CD14-positive monocyte (primary cell): ENCODE results near the gene TCEAL6. TPM values are rescaled to one million over a fixed set of nuclear protein-coding genes. Genes with fewer than 3 reads are reported as not detected.

ENCODE experiments used
- DNase-seq, 3 donors: peaks; one replicate each; pipeline ENCODE4 v3.0.0-alpha.2; 2011 to 2022
- H2AFZ ChIP-seq: 2 replicates; pipeline ENCODE4 v1.6.0; 2012; ENCODE audit warnings: mild to moderate bottlenecking, low read depth, low read length, inconsistent platforms; ENCODE audit not compliant: insufficient read depth, poor library complexity, severe bottlenecking
- H3K27ac ChIP-seq, 2 donors: 1 replicate in 1 of 2; 2 replicates in 1 of 2; pipeline ENCODE4 v1.5.1; 2012 to 2013; ENCODE audit warnings: low read length in 2 of 2, control low read depth in 1 of 2, inconsistent platforms in 1 of 2, low read depth in 1 of 2, mild to moderate bottlenecking in 1 of 2
- H3K27me3 ChIP-seq, 2 donors: one replicate each; pipeline versions ENCODE4 v1.6.0 to v1.6.1; 2011 to 2013; ENCODE audit warnings: low read length in 2 of 2; ENCODE audit not compliant: control insufficient read depth in 2 of 2, insufficient read depth in 2 of 2
- H3K36me3 ChIP-seq, 2 donors: replicated peaks in 1 of 2; 1 replicate in 1 of 2; 2 replicates in 1 of 2; pipeline versions ENCODE4 v1.5.1 to v1.6.1; 2012 to 2013; ENCODE audit warnings: low read length in 2 of 2, control low read depth in 1 of 2, inconsistent platforms in 1 of 2, mild to moderate bottlenecking in 1 of 2; ENCODE audit not compliant: insufficient read depth in 2 of 2, control insufficient read depth in 1 of 2
- H3K4me1 ChIP-seq, 2 donors: 1 replicate in 1 of 2; 2 replicates in 1 of 2; pipeline versions ENCODE4 v1.5.1 to v1.6.1; 2012 to 2013; ENCODE audit warnings: low read length in 2 of 2, control low read depth in 1 of 2, inconsistent platforms in 1 of 2, mild to moderate bottlenecking in 1 of 2, moderate library complexity in 1 of 2; ENCODE audit not compliant: insufficient read depth in 2 of 2, control insufficient read depth in 1 of 2
- H3K4me2 ChIP-seq: replicated peaks from 2 replicates; pipeline ENCODE3; 2012; ENCODE audit warnings: low read length, moderate library complexity, mild to moderate bottlenecking; ENCODE audit not compliant: poor library complexity, severe bottlenecking; ENCODE audit errors: extremely low read depth
- H3K4me3 ChIP-seq, 3 experiments: fragments of 200-600 bp in 1 of 3; sonication (generic) in 1 of 3; replicated peaks in 1 of 3; 1 replicate in 2 of 3; 2 replicates in 1 of 3; pipeline ENCODE4 v1.5.1; 2011 to 2013; ENCODE audit warnings: low read length in 3 of 3, mild to moderate bottlenecking in 3 of 3, control low read depth in 2 of 3, low read depth in 2 of 3, inconsistent platforms in 1 of 3, moderate library complexity in 1 of 3
- H3K79me2 ChIP-seq: 2 replicates; pipeline ENCODE4 v1.6.0; 2012; ENCODE audit warnings: mild to moderate bottlenecking, control low read depth, inconsistent platforms, low read length, moderate library complexity; ENCODE audit not compliant: insufficient read depth
- H3K9ac ChIP-seq: 2 replicates; pipeline ENCODE4 v1.6.0; 2017; ENCODE audit warnings: low read length, mild to moderate bottlenecking; ENCODE audit not compliant: insufficient read depth, poor library complexity, severe bottlenecking
- H3K9me3 ChIP-seq, 2 donors: replicated peaks in 1 of 2; 1 replicate in 1 of 2; 2 replicates in 1 of 2; pipeline versions ENCODE4 v1.5.1 to v1.6.1; 2012 to 2013; ENCODE audit warnings: low read length in 2 of 2, control low read depth in 1 of 2; ENCODE audit not compliant: control insufficient read depth in 1 of 2, insufficient read depth in 1 of 2
- H4K20me1 ChIP-seq: 2 replicates; pipeline ENCODE4 v1.6.0; 2012; ENCODE audit warnings: mild to moderate bottlenecking, low read length, control low read depth, moderate library complexity; ENCODE audit not compliant: insufficient read depth
- H3K27ac Mint-ChIP-seq, 7 donors: one replicate each; pipeline ENCODE4 v1.8.0; 2020; ENCODE audit warnings: mild to moderate bottlenecking in 7 of 7, mixed read lengths in 7 of 7, moderate library complexity in 6 of 7, inconsistent platforms in 2 of 7
- H3K27me3 Mint-ChIP-seq, 3 donors: one replicate each; pipeline ENCODE4 v1.8.0; 2021 to 2022; ENCODE audit warnings: low read depth in 3 of 3, mild to moderate bottlenecking in 3 of 3, mixed read lengths in 3 of 3, moderate library complexity in 3 of 3, inconsistent platforms in 1 of 3
- H3K36me3 Mint-ChIP-seq, 2 donors: one replicate each; pipeline ENCODE4 v1.8.0; 2020; ENCODE audit warnings: mixed read lengths in 2 of 2, inconsistent platforms in 1 of 2, mild to moderate bottlenecking in 1 of 2
- H3K4me1 Mint-ChIP-seq: one replicate; pipeline ENCODE4 v1.8.0; 2020; ENCODE audit warnings: mild to moderate bottlenecking, mixed read lengths
- H3K4me3 Mint-ChIP-seq, 2 donors: one replicate each; pipeline ENCODE4 v1.8.0; 2020; ENCODE audit warnings: mild to moderate bottlenecking in 2 of 2, mixed read lengths in 2 of 2, moderate library complexity in 1 of 2
- H3K9me3 Mint-ChIP-seq, 7 donors: one replicate each; pipeline ENCODE4 v1.8.0; 2020 to 2022; ENCODE audit warnings: mixed read lengths in 7 of 7, mild to moderate bottlenecking in 6 of 7, moderate library complexity in 6 of 7, inconsistent platforms in 2 of 7
- WGBS: methylation state at CpG from one replicate; pipeline ENCODE4 v1.1.5; 2013; ENCODE audit warnings: missing lambda C conversion rate; ENCODE audit not compliant: insufficient coverage; 5-methylcytosine and 5-hydroxymethylcytosine counted together
- intact Hi-C, 2 donors: fragments of 100-400 bp; cut with micrococcal nuclease; formaldehyde crosslinking; loops; one replicate each; pipeline versions ENCODE4 v1.15.0 to v1.15.1; 2023
- polyA plus RNA-seq, 3 donors: library from polyadenylated mRNA; depleted of rRNA in 1 of 3; unstranded in 2 of 3; stranded (reverse) in 1 of 3; fragments of 300-500 nt in 2 of 3; fragments of >200 nt in 1 of 3; fragmentation: Illumina TruSeq in 2 of 3; gene quantifications; 1 replicate in 2 of 3; 2 replicates in 1 of 3; pipeline ENCODE4 v1.2.3, GENCODE V29; 2012 to 2021
- TF ChIP-seq, protein P1 (sequence below): fragments of 200-600 bp; IDR thresholded peaks from one replicate; pipeline ENCODE4 v1.8.0; 2022; ENCODE audit warnings: antibody characterized with exemption, mild to moderate bottlenecking

Gene TCEAL6
- polyA plus RNA-seq, 3 donors: not detected

- Histone ChIP-seq H3K9ac (no peak overlapping the region), H3K4me2 (no peak overlapping the region), H3K79me2 (no peaks in the 10 kb centered on the region), H2AFZ (no peak overlapping the region), H3K4me1 (no peaks in the 10 kb centered on the region), H3K27me3 (peaks cover 2 to 7% of the 10 kb centered on the region in 2 donors), H3K4me3 (no peak overlapping the region), H3K9me3 (no peaks in the 10 kb centered on the region), H3K36me3 (no peaks in the 10 kb centered on the region), H3K27ac (no peak overlapping the region), H4K20me1 (no peaks in the 10 kb centered on the region)
- no peak overlapping the region for H3K4me3 Mint-ChIP-seq
- H3K4me1 Mint-ChIP-seq: no peaks in the 10 kb centered on the region
- TF ChIP-seq, protein P1, sequence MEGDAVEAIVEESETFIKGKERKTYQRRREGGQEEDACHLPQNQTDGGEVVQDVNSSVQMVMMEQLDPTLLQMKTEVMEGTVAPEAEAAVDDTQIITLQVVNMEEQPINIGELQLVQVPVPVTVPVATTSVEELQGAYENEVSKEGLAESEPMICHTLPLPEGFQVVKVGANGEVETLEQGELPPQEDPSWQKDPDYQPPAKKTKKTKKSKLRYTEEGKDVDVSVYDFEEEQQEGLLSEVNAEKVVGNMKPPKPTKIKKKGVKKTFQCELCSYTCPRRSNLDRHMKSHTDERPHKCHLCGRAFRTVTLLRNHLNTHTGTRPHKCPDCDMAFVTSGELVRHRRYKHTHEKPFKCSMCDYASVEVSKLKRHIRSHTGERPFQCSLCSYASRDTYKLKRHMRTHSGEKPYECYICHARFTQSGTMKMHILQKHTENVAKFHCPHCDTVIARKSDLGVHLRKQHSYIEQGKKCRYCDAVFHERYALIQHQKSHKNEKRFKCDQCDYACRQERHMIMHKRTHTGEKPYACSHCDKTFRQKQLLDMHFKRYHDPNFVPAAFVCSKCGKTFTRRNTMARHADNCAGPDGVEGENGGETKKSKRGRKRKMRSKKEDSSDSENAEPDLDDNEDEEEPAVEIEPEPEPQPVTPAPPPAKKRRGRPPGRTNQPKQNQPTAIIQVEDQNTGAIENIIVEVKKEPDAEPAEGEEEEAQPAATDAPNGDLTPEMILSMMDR: no peak
- no peak for DNase-seq
- H3K9me3 Mint-ChIP-seq: peaks cover 0 to 2% (median 0%) of the 10 kb centered on the region in 7 donors
- peaks cover 20 to 22% (median 21%) of the 10 kb centered on the region in 3 donors for H3K27me3 Mint-ChIP-seq
- intact Hi-C loops: no loop called here
- H3K36me3 Mint-ChIP-seq: no peaks in the 10 kb centered on the region
- WGBS: no CpG with 5 or more reads among the region's 4 CpGs
- H3K27ac Mint-ChIP-seq: no peak overlapping the region
These were observed 4.2 kb downstream of the TCEAL6 start for GRCh38 chrX:102138064-102138463.

DNA sequence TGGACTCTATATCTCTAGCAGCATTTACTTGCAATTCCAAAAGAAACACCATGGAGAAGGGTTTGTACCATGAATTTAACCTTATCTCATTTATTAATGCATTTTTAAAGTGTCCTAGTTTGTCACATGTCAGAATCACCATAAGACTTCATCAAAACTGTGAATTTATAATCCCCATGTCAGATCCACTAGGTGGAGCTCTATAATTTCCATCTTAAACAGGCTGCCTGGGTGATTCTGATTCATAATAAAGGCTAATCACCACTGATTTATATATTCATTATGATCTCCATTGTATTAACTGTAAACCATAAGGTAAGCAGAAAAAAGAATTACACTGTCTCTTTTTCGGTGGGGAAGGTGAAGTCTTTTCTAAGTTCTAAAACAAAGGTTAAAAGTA, 12.8 kb downstream of the TCEAL6 start:
- Mint-ChIP-seq H3K27ac (no peak overlapping the region), H3K27me3 (peaks cover 23 to 34% (median 26%) of the 10 kb centered on the region in 3 donors), H3K9me3 (peaks cover 0 to 3% (median 0%) of the 10 kb centered on the region in 7 donors), H3K4me1 (no peaks in the 10 kb centered on the region), H3K4me3 (no peak overlapping the region), H3K36me3 (no peaks in the 10 kb centered on the region)
- WGBS: no CpG with 5 or more reads among the region's 1 CpG
- H3K79me2 ChIP-seq: no peaks in the 10 kb centered on the region
- intact Hi-C loops: no loop called here
- H3K4me2 ChIP-seq: no peak overlapping the region
- H4K20me1 ChIP-seq: no peaks in the 10 kb centered on the region
- no peak overlapping the region for H3K4me3 ChIP-seq
- no peak overlapping the region for H3K9ac ChIP-seq
- H3K36me3 ChIP-seq: no peaks in the 10 kb centered on the region
- H3K27ac ChIP-seq: no peak overlapping the region
- no peak for DNase-seq
- no peak overlapping the region for H2AFZ ChIP-seq
- TF ChIP-seq, protein P1: no peak
- H3K27me3 ChIP-seq: peaks cover 14 to 19% of the 10 kb centered on the region in 2 donors
- no peaks in the 10 kb centered on the region for H3K4me1 ChIP-seq
- no peaks in the 10 kb centered on the region for H3K9me3 ChIP-seq
